ENCODE results near the gene P4HA2. TPM values are rescaled to one million over a fixed set of nuclear protein-coding genes. Genes with fewer than 3 reads are reported as not detected.

P4HA2 gene
- total and polyA plus RNA-seq, 9 of the 15 experiments (the other 6 are each of a cell fraction or from before 2014, with no cell fraction given) = 9.6 to 50.0 (median 12.7) TPM

GRCh38 chr5:132190161-132190817 is 37.4 kb downstream of the P4HA2 start (continued):
- TF ChIP-seq REST (IDR thresholded peaks at IDR 0.05; ENCODE audit: borderline replicate concordance) (peak; percentile 25; the same call in 1 of the 2 replicates), REST (CRISPR knock-in tag; IDR thresholded peaks at IDR 0.05; ENCODE audit: low read depth) (no peak), JUNB (CRISPR knock-in tag; conservative IDR thresholded peaks at IDR 0.05) (no peak), LEF1 (IDR thresholded peaks at IDR 0.05) (0 out of 2 replicates have a peak, but pooled peaks have one; percentile 24), ZNF12 (CRISPR knock-in tag; IDR thresholded peaks at IDR 0.05) (no peak), SUPT5H (IDR thresholded peaks at IDR 0.05) (no peak), TCFL5 (CRISPR knock-in tag; conservative IDR thresholded peaks at IDR 0.05) (no peak), NFIX (CRISPR knock-in tag; IDR thresholded peaks at IDR 0.05; ENCODE audit: low read depth) (no peak), ZFP91 (CRISPR knock-in tag; IDR thresholded peaks at IDR 0.05) (no peak), MED1 (CRISPR knock-in tag; IDR thresholded peaks at IDR 0.05; ENCODE audit: borderline replicate concordance) (no peak), ATF4 (CRISPR knock-in tag; IDR thresholded peaks at IDR 0.05) (no peak), ZNF551 (CRISPR knock-in tag; IDR thresholded peaks at IDR 0.05) (no peak), ZNF431 (CRISPR knock-in tag; IDR thresholded peaks at IDR 0.05) (no peak), RBBP5 (IDR thresholded peaks at IDR 0.05; ENCODE audit: borderline replicate concordance, insufficient read depth, low read length, poor library complexity, severe bottlenecking) (no peak), JUND (IDR thresholded peaks at IDR 0.05; ENCODE audit: borderline replicate concordance, low read depth, low read length) (peak; percentile 57), JUND (tag; IDR thresholded peaks at IDR 0.05; ENCODE audit: borderline replicate concordance, low read depth, low read length) (no peak), ETV6 (IDR thresholded peaks at IDR 0.05; ENCODE audit: borderline replicate concordance in 1 of 2, low read depth in 2 of 2, low read length in 1 of 2) (no peak), ETV6 (CRISPR knock-in tag; IDR thresholded peaks at IDR 0.05; ENCODE audit: borderline replicate concordance) (no peak)

Data from K562 (cell line).